Caco-2 (cell line): ENCODE results near the gene IRS1. TPM values are rescaled to one million over a fixed set of nuclear protein-coding genes. Genes with fewer than 3 reads are reported as not detected.
A peak's percentile ranks its signal among the peaks of the same experiment; 100 is the strongest.

Source experiments
- BruUV-seq: library from RNA; stranded (reverse); fragments of 400-500 nt; replicated peaks from 2 replicates; lab custom pipeline; 2021; lab: Mats Ljungman, UMichigan
- CTCF ChIA-PET: fragments of 300-600 bp; sonication (Branson Sonifier 250); formaldehyde crosslinking; loops from one replicate; lab custom pipeline; 2022; ENCODE audit warnings: antibody characterized with exemption; lab: Charles Lee
- POLR2A ChIA-PET: fragments of 300-600 bp; sonication (Branson Sonifier 250); formaldehyde crosslinking; loops from one replicate; lab custom pipeline; 2022; ENCODE audit warnings: antibody characterized with exemption; lab: Charles Lee
- DNase-seq, 2 experiments: peaks; one replicate each; pipeline versions ENCODE4 v3.0.0 to v3.0.0-alpha.2; 2020 to 2022
- H3K27me3 ChIP-seq: replicated peaks from 2 replicates; pipeline ENCODE4 v1.6.0; 2011; ENCODE audit warnings: low read length; ENCODE audit not compliant: control insufficient read depth, insufficient read depth
- H3K36me3 ChIP-seq: 2 replicates; pipeline ENCODE4 v1.5.1; 2011; ENCODE audit warnings: low read length; ENCODE audit not compliant: control insufficient read depth, insufficient read depth
- H3K4me1 ChIP-seq: fragments of 250-450 bp; sonication (Bioruptor Pico); 2 replicates; pipeline ENCODE4 v1.5.1; 2020; ENCODE audit warnings: mild to moderate bottlenecking
- H3K4me3 ChIP-seq: 2 replicates; pipeline ENCODE4 v1.5.1; 2011; ENCODE audit warnings: low read depth, mild to moderate bottlenecking, control low read depth, low read length
- H3K9me3 ChIP-seq: fragments of 250-450 bp; sonication (Bioruptor Pico); 2 replicates; pipeline ENCODE4 v1.5.1; 2020; ENCODE audit warnings: mild to moderate bottlenecking, moderate library complexity
- H3K27ac Mint-ChIP-seq: one replicate; pipeline ENCODE4 v1.8.0; 2022; ENCODE audit warnings: mixed read lengths; ENCODE audit not compliant: unreplicated experiment
- H3K27me3 Mint-ChIP-seq: one replicate; pipeline ENCODE4 v1.8.0; 2022; ENCODE audit warnings: mixed read lengths; ENCODE audit not compliant: insufficient read depth, unreplicated experiment
- H3K36me3 Mint-ChIP-seq: one replicate; pipeline ENCODE4 v1.8.0; 2022; ENCODE audit warnings: mild to moderate bottlenecking, mixed read lengths; ENCODE audit not compliant: insufficient read depth, unreplicated experiment
- H3K4me1 Mint-ChIP-seq: one replicate; pipeline ENCODE4 v1.8.0; 2022; ENCODE audit warnings: low read depth, mixed read lengths; ENCODE audit not compliant: unreplicated experiment
- H3K4me3 Mint-ChIP-seq: one replicate; pipeline ENCODE4 v1.8.0; 2022; ENCODE audit warnings: mild to moderate bottlenecking, moderate library complexity, mixed read lengths; ENCODE audit not compliant: unreplicated experiment
- H3K9me3 Mint-ChIP-seq: one replicate; pipeline ENCODE4 v1.8.0; 2022; ENCODE audit warnings: mixed read lengths; ENCODE audit not compliant: unreplicated experiment
- CTCF ChIP-seq, 2 experiments: fragments of 200-600 bp in 1 of 2; IDR thresholded peaks; 1 replicate in 1 of 2; 2 replicates in 1 of 2; pipeline versions ENCODE4 v1.5.1 to v1.8.0; 2011 to 2022; ENCODE audit warnings: antibody characterized with exemption in 1 of 2, control low read depth in 1 of 2, inconsistent platforms in 1 of 2, low read depth in 1 of 2, low read length in 1 of 2, mild to moderate bottlenecking in 1 of 2, moderate library complexity in 1 of 2; ENCODE audit not compliant: insufficient read depth in 1 of 2, severe bottlenecking in 1 of 2, unreplicated experiment in 1 of 2
- intact Hi-C: fragments of 100-400 bp; cut with micrococcal nuclease; formaldehyde crosslinking; loops from one replicate; pipeline ENCODE4 v1.10.0; 2022; ENCODE audit not compliant: unreplicated experiment
- total RNA-seq: library from RNA; stranded (reverse); gene quantifications from 2 replicates; pipeline ENCODE4 v1.2.3, GENCODE V29; 2022

The IRS1 gene
- total RNA-seq, 1 experiment from 2014 or later, result 27.9 TPM

- Mint-ChIP-seq H3K4me1 (no peaks in the 10 kb centered on the region), H3K36me3 (peaks cover 4% of the 10 kb centered on the region), H3K27me3 (no peaks in the 10 kb centered on the region), H3K4me3 (no peak overlapping the region), H3K9me3 (no peaks in the 10 kb centered on the region), H3K27ac (peak overlapping the region; percentile 63)
- DNase-seq, result no peak
- no peak for TF ChIP-seq CTCF (IDR thresholded peaks at IDR 0.05; ENCODE audit: insufficient read depth in 1 of 2, low read depth in 1 of 2, low read length in 1 of 2, severe bottlenecking in 1 of 2, unreplicated experiment in 1 of 2)
- no peaks in the 10 kb centered on the region for H3K36me3 ChIP-seq
- BruUV-seq, result no TSS peak
- H3K4me1 ChIP-seq, result no peaks in the 10 kb centered on the region
- intact Hi-C loops, result no loop called here
- no peaks in the 10 kb centered on the region for H3K27me3 ChIP-seq
- ChIA-PET POLR2A (no interaction called here), CTCF (no interaction called here)
- no peak overlapping the region for H3K4me3 ChIP-seq
- H3K9me3 ChIP-seq, result no peaks in the 10 kb centered on the region
Measured at GRCh38 chr2:226720948-226721347, 78.7 kb downstream of the IRS1 start.

GRCh38 chr2:226717719-226718118 is 81.9 kb downstream of the IRS1 start:
- no TSS peak for BruUV-seq
- ChIA-PET CTCF (no interaction called here), POLR2A (no interaction called here)
- no peak overlapping the region for H3K27ac Mint-ChIP-seq
- no peaks in the 10 kb centered on the region for H3K9me3 Mint-ChIP-seq
- Histone ChIP-seq H3K36me3 (no peaks in the 10 kb centered on the region), H3K9me3 (no peaks in the 10 kb centered on the region), H3K4me3 (no peak overlapping the region), H3K4me1 (no peaks in the 10 kb centered on the region), H3K27me3 (no peaks in the 10 kb centered on the region)
- no peaks in the 10 kb centered on the region for H3K4me1 Mint-ChIP-seq
- no peaks in the 10 kb centered on the region for H3K36me3 Mint-ChIP-seq
- no peak for TF ChIP-seq CTCF (IDR thresholded peaks at IDR 0.05; ENCODE audit: insufficient read depth in 1 of 2, low read depth in 1 of 2, low read length in 1 of 2, severe bottlenecking in 1 of 2, unreplicated experiment in 1 of 2)
- H3K4me3 Mint-ChIP-seq, result no peak overlapping the region
- DNase-seq, result no peak
- intact Hi-C loops, result no loop called here
- no peaks in the 10 kb centered on the region for H3K27me3 Mint-ChIP-seq

- H3K9me3 Mint-ChIP-seq, result no peaks in the 10 kb centered on the region
- BruUV-seq, result no TSS peak
- no peaks in the 10 kb centered on the region for H3K9me3 ChIP-seq
- intact Hi-C loops, result no loop called here
- DNase-seq, result no peak
- no peaks in the 10 kb centered on the region for H3K36me3 ChIP-seq
- H3K4me3 Mint-ChIP-seq, result no peak overlapping the region
- H3K27me3 Mint-ChIP-seq, result no peaks in the 10 kb centered on the region
- no peaks in the 10 kb centered on the region for H3K4me1 ChIP-seq
- no peaks in the 10 kb centered on the region for H3K4me1 Mint-ChIP-seq
- TF ChIP-seq CTCF (IDR thresholded peaks at IDR 0.05; ENCODE audit: insufficient read depth in 1 of 2, low read depth in 1 of 2, low read length in 1 of 2, severe bottlenecking in 1 of 2, unreplicated experiment in 1 of 2), result no peak
- POLR2A ChIA-PET, result no interaction called here
- H3K27ac Mint-ChIP-seq, result no peak overlapping the region
- H3K27me3 ChIP-seq, result no peaks in the 10 kb centered on the region
- CTCF ChIA-PET, result no interaction called here
- H3K4me3 ChIP-seq, result no peak overlapping the region
- H3K36me3 Mint-ChIP-seq, result no peaks in the 10 kb centered on the region
Measured at GRCh38 chr2:226716126-226716525, 83.5 kb downstream of the IRS1 start.
